HG03342 (cell line): ENCODE data around the gene ACKR3.

Experiments
- ATAC-seq: cut with Tn5 transposase; IDR thresholded peaks from one replicate; pipeline ENCODE4 v1.9.1; 2021; ENCODE audit warnings: mild to moderate bottlenecking, moderate library complexity; ENCODE audit not compliant: unreplicated experiment

Gene ACKR3

GRCh38 chr2:236628256-236628901 lies 58.8 kb downstream of the ACKR3 start:
- no peak for ATAC-seq

DNA sequence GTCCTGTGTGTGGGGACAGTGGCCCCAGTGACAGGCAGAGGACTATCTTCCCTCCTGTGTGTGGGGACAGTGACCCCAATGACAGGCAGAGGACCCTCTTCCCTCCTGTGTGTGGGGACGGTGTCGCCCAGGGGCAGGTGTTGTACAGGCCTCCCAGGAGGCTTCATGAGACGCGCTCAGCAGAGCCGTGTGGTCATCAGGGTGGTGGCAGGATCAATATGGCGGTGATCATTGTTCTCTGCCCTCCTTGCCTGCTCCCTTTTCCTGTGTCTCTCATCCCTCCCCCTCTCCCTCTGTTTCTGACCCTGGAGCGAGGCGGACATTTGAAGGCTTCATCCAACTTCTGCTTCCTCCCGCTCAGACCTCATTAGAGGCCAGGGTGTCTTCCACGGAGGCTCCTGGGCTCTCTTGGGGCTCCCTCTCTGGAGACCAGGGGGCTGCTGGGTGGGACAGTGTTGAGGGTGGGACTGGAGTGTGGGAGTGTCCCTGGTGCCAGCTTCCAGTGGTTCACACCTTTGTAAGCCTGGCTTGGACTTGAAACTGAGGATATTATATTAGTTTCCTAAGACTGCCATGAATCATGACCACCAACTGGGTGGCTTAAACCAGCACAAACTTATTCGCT lies 59.5 kb downstream of the ACKR3 start:
- ATAC-seq, result no peak

DNA sequence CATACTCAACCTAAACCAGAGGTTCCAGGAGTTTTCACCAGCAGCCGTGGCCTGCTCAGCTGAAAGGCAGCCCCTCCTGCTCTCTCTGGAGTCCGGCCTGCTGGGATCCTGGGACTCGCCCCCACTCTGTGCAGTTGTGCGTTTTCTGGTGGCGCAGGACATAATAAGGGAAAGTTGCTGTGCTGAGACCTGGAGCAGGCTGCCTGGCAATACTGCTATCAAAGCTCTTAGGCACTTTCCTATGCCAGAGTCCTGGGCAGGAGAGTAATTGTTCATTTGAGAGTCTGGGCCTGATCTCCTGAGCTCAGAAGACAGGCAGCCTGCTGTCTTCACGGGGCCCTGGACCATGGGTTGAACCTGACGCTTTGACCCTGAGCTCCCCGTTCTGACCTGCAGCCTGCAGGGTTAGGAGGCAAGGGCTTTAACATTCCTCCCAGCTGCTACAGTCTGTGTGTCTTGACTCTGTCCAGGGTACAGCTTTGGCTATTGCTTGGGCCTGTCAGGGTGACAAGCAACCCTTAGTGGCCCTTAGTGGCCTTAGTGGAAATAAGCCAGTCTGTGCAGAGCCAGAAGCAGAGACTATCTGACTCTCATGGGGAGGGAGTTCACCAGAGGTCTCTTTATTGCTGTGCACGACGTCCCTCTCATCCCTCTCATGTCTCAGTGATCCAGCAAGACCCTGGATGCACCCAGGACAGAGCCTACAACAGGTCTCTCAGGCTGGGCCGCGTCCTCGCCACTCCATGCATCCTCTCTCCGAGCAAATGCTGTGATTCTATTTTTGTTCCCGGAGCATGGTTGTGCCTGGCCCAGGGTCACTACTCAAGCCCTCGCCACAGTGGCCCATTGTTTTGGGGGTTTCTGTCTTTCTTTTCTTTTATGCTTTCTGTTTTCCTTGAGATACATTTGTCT lies 60.6 kb downstream of the ACKR3 start:
- no peak for ATAC-seq

GRCh38 chr2:236631281-236631855 lies 61.7 kb downstream of the ACKR3 start:
- no peak for ATAC-seq

DNA sequence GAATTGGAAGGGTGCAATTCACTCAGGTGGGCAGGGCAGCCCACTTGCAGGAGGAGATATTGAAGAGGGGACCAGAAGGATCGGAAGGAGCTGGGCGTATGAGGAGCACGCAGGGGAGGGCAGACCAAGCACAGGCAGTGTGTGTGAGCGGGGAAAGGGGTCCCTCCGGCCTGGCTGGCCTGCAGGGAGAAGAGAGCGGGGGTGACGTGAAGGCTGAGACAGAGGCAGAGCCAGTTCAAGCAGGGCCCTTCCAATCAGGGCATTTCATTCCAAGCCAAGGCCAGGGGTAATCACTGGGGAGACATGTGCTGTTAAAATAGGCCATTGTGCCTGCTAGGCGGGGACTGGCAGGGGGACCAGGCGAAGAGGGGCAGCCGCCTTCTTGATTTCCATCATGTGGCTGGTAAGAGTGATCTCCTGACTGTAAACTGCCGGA lies 62.2 kb downstream of the ACKR3 start:
- no peak for ATAC-seq
